IMR-90 (cell line): ENCODE results near the gene LRRC15. TPM values are rescaled to one million over a fixed set of nuclear protein-coding genes. Genes with fewer than 3 reads are reported as not detected.

Source experiments
- ATAC-seq: fragments of 200-7000 bp; cut with Tn5 transposase; 2 replicates; pipeline ENCODE4 v1.9.1; 2020; ENCODE audit warnings: low read depth, mild to moderate bottlenecking, moderate library complexity
- BruUV-seq: library from RNA; stranded (reverse); fragments of 400-500 nt; replicated peaks from 2 replicates; lab custom pipeline; 2021; lab: Mats Ljungman, UMichigan
- CTCF ChIA-PET: fragments of 300-600 bp; formaldehyde crosslinking; extraction: SDS; loops from one replicate; lab custom pipeline; 2021; ENCODE audit warnings: antibody characterized with exemption; lab: Yijun Ruan, JAX
- POLR2A ChIA-PET: fragments of 300-600 bp; sonication (Branson Sonifier 250); formaldehyde crosslinking; loops from one replicate; lab custom pipeline; 2022; ENCODE audit warnings: antibody characterized with exemption; ENCODE audit not compliant: unreplicated experiment; lab: Charles Lee
- DNase-seq: peaks from one replicate; pipeline ENCODE4 v3.0.0; 2013
- H2AFZ ChIP-seq: replicated peaks from 2 replicates; pipeline ENCODE3; 2013; ENCODE audit warnings: low read length, mild to moderate bottlenecking; ENCODE audit not compliant: poor library complexity
- H2AK5ac ChIP-seq: 2 replicates; pipeline ENCODE4 v1.6.1; 2013; ENCODE audit warnings: low read depth, low read length, inconsistent platforms
- H2AK9ac ChIP-seq: replicated peaks from 2 replicates; pipeline ENCODE3; 2013; ENCODE audit warnings: mild to moderate bottlenecking, low read depth, low read length, moderate library complexity; ENCODE audit not compliant: poor library complexity
- H2BK120ac ChIP-seq: 2 replicates; pipeline ENCODE4 v1.6.1; 2013; ENCODE audit warnings: low read depth, low read length, inconsistent platforms
- H2BK15ac ChIP-seq: 3 replicates; pipeline ENCODE4 v1.6.1; 2013; ENCODE audit warnings: low read depth, low read length, inconsistent platforms
- H2BK20ac ChIP-seq: 2 replicates; pipeline ENCODE4 v1.6.1; 2013; ENCODE audit warnings: low read depth, mild to moderate bottlenecking, inconsistent platforms, low read length, moderate library complexity
- H2BK5ac ChIP-seq: 2 replicates; pipeline ENCODE4 v1.6.1; 2013; ENCODE audit warnings: mild to moderate bottlenecking, low read depth, low read length, inconsistent platforms; ENCODE audit not compliant: poor library complexity, severe bottlenecking
- H3K14ac ChIP-seq: replicated peaks from 2 replicates; pipeline ENCODE4 v1.6.1; 2013; ENCODE audit warnings: low read depth, low read length, inconsistent platforms
- H3K18ac ChIP-seq: 2 replicates; pipeline ENCODE4 v1.6.1; 2013; ENCODE audit warnings: low read depth, low read length, control low read depth
- H3K23ac ChIP-seq: 2 replicates; pipeline ENCODE4 v1.6.1; 2013; ENCODE audit warnings: low read depth, low read length, inconsistent platforms
- H3K27ac ChIP-seq: 2 replicates; pipeline ENCODE4 v1.5.1; 2013; ENCODE audit warnings: mild to moderate bottlenecking, control low read depth, low read length; ENCODE audit not compliant: insufficient read depth
- H3K27me3 ChIP-seq: 2 replicates; pipeline ENCODE4 v1.6.1; 2013; ENCODE audit warnings: low read length; ENCODE audit not compliant: control insufficient read depth, insufficient read depth
- H3K36me3 ChIP-seq: 2 replicates; pipeline ENCODE4 v1.6.1; 2013; ENCODE audit warnings: low read length, mixed read lengths; ENCODE audit not compliant: control insufficient read depth, insufficient read depth
- H3K4ac ChIP-seq: 2 replicates; pipeline ENCODE4 v1.6.1; 2013; ENCODE audit warnings: low read depth, low read length, inconsistent platforms
- H3K4me1 ChIP-seq: 2 replicates; pipeline ENCODE4 v1.6.1; 2013; ENCODE audit warnings: low read length, mixed read lengths; ENCODE audit not compliant: control insufficient read depth, insufficient read depth
- H3K4me2 ChIP-seq: 2 replicates; pipeline ENCODE4 v1.6.1; 2013; ENCODE audit warnings: low read depth, mild to moderate bottlenecking, control low read depth, low read length, moderate library complexity
- H3K4me3 ChIP-seq: 2 replicates; pipeline ENCODE4 v1.5.1; 2013; ENCODE audit warnings: low read depth, mild to moderate bottlenecking, control low read depth, low read length, moderate library complexity; ENCODE audit not compliant: insufficient read depth
- H3K56ac ChIP-seq: 2 replicates; pipeline ENCODE4 v1.6.1; 2013; ENCODE audit warnings: low read length, inconsistent platforms; ENCODE audit not compliant: insufficient read depth; ENCODE audit errors: extremely low read depth
- H3K79me1 ChIP-seq, 2 experiments: 2 replicates each; pipeline ENCODE4 v1.6.1; 2013; ENCODE audit warnings: low read length in 2 of 2, inconsistent platforms in 1 of 2, low read depth in 1 of 2
- H3K9ac ChIP-seq: 2 replicates; pipeline ENCODE4 v1.6.1; 2013; ENCODE audit warnings: low read depth, low read length, control low read depth
- H3K9me1 ChIP-seq: 2 replicates; pipeline ENCODE4 v1.6.1; 2013; ENCODE audit warnings: low read length, inconsistent platforms; ENCODE audit not compliant: insufficient read depth
- H3K9me3 ChIP-seq: 2 replicates; pipeline ENCODE4 v1.6.1; 2013; ENCODE audit warnings: low read length; ENCODE audit not compliant: control insufficient read depth, insufficient read depth
- H4K20me1 ChIP-seq: 2 replicates; pipeline ENCODE4 v1.6.1; 2013; ENCODE audit warnings: low read length, inconsistent platforms; ENCODE audit not compliant: insufficient read depth
- H4K5ac ChIP-seq: 2 replicates; pipeline ENCODE4 v1.6.1; 2013; ENCODE audit warnings: mild to moderate bottlenecking, low read depth, low read length, control low read depth
- H4K8ac ChIP-seq, 2 experiments: 2 replicates each; pipeline ENCODE4 v1.6.1; 2013; ENCODE audit warnings: low read depth in 2 of 2, low read length in 2 of 2, control low read depth in 1 of 2, inconsistent platforms in 1 of 2
- H4K91ac ChIP-seq: 2 replicates; pipeline ENCODE4 v1.6.1; 2013; ENCODE audit warnings: low read depth, low read length, inconsistent platforms; ENCODE audit not compliant: insufficient read depth
- MAFK ChIP-seq: IDR thresholded peaks from 2 replicates; pipeline ENCODE4 v1.6.1; 2012; ENCODE audit warnings: low read depth, low read length, improper control_type of control experiment
- NFE2L2 ChIP-seq: fragments of 150-350 bp; IDR thresholded peaks from 2 replicates; pipeline ENCODE4 v1.6.1; 2016; ENCODE audit warnings: low read depth, mild to moderate bottlenecking, low read length
- RFX5 ChIP-seq: IDR thresholded peaks from 2 replicates; pipeline ENCODE4 v1.8.0; 2012; ENCODE audit warnings: low read depth, mild to moderate bottlenecking, low read length, moderate library complexity
- SMC3 ChIP-seq: fragments of 150-350 bp; IDR thresholded peaks from 2 replicates; pipeline ENCODE4 v1.6.1; 2016; ENCODE audit warnings: low read depth, mild to moderate bottlenecking, antibody characterized with exemption, low read length, moderate library complexity
- WGBS, 2 experiments: methylation state at CpG; one replicate each; pipeline versions ENCODE4 v1.1.5 to v1.1.7; 2013; ENCODE audit warnings: missing lambda C conversion rate in 2 of 2; ENCODE audit not compliant: insufficient read length in 1 of 2; ENCODE audit errors: extremely low coverage in 2 of 2; 5-methylcytosine and 5-hydroxymethylcytosine counted together
- dilution Hi-C: fragments of 300-500 bp; cut with HindIII; formaldehyde crosslinking; loops from one replicate; pipeline ENCODE4 v1.14.3; 2018; ENCODE audit warnings: low sequenced_read_pairs; ENCODE audit not compliant: unreplicated experiment
- in situ Hi-C: fragments of 300-500 bp; cut with MboI; formaldehyde crosslinking; loops from 3 replicates; pipeline ENCODE4 v1.14.3; 2019; ENCODE audit warnings: low sequenced_read_pairs, inconsistent platforms, mixed read lengths
- intact Hi-C: fragments of 100-400 bp; cut with micrococcal nuclease; formaldehyde crosslinking; loops from 2 replicates; pipeline ENCODE4 v1.10.0; 2022
- polyA plus RNA-seq, 3 experiments: library from polyadenylated mRNA; depleted of rRNA; stranded (reverse); fragments of >200 nt; gene quantifications; 2 replicates each; pipeline ENCODE4 v1.2.3, GENCODE V29; 2012; ENCODE audit warnings: low replicate concordance in 1 of 3
- total RNA-seq: library from RNA; depleted of rRNA; stranded (reverse); fragments of >200 nt; gene quantifications from 2 replicates; pipeline ENCODE4 v1.2.3, GENCODE V29; 2012

Gene LRRC15
- total and polyA plus RNA-seq, 2 of the 4 experiments (the other 2 are of a cell fraction): 2.5 to 9.0 TPM

DNA sequence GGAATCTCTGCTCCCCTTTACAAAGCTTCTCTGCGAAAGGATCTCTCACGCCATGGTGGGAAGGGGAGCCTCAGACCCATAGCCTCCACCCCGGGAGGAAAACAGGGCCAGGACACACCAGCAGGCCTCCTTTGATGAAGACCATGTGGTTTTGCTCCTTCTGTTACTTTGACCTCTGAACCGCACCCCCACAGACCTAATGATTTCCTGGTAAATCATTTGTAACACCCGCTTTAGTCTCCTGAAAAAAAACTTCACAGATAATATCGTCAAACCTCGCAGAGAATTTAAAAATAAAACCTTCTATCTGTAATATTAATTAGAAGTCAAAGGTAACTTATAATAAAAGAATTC is 36.7 kb downstream of the LRRC15 start:
- H3K56ac ChIP-seq: no peak overlapping the region
- WGBS, 2 experiments: no CpG with 5 or more reads among the region's 7 CpGs
- dilution Hi-C loops (no loop called here), in situ Hi-C loops (loop anchor here (10.0 to 25.0 kb wide), 2 partner anchors 272 to 529 kb away; no protein-coding TSS in a partner anchor), intact Hi-C loops (loop anchor here (1.0 to 5.0 kb wide), 3 partner anchors 71 to 929 kb away; no protein-coding TSS in a partner anchor)
- H2AFZ ChIP-seq: no peak overlapping the region
- ATAC-seq (no peak), DNase-seq (no peak)
- TF ChIP-seq SMC3 (no peak), RFX5 (no peak), MAFK (no peak), NFE2L2 (no peak)
- H2BK5ac ChIP-seq: no peak overlapping the region
- H2BK120ac ChIP-seq: peak overlapping the region; percentile 36
- H4K5ac ChIP-seq: no peak overlapping the region
- ChIA-PET CTCF (interaction anchor here (0.9 kb wide), 2 partner anchors 13 to 67 kb away, joined by 3 read pairs; partner anchors contain the start of gene GP5), POLR2A (no interaction called here)
- no peak overlapping the region for H2AK5ac ChIP-seq
- peak overlapping the region; percentile 19; the same call in 1 of the 2 replicates for H3K4ac ChIP-seq
- H3K27ac ChIP-seq: no peak overlapping the region
- H4K91ac ChIP-seq: no peak overlapping the region; the same call in 1 of the 2 replicates
- H3K23ac ChIP-seq: no peak overlapping the region
- no peak overlapping the region for H2AK9ac ChIP-seq
- no peak overlapping the region for H3K9ac ChIP-seq
- H3K14ac ChIP-seq: no peak overlapping the region
- no peaks in the 10 kb centered on the region; the same call in 1 of the 2 replicates for H3K27me3 ChIP-seq
- no TSS peak for BruUV-seq
- H4K20me1 ChIP-seq: no peaks in the 10 kb centered on the region
- no peaks in the 10 kb centered on the region for H3K9me3 ChIP-seq
- no peak overlapping the region for H3K4me3 ChIP-seq
- H3K36me3 ChIP-seq: no peaks in the 10 kb centered on the region
- H3K4me1 ChIP-seq: peaks cover 10% of the 10 kb centered on the region
- H3K79me1 ChIP-seq: no peaks in the 10 kb centered on the region
- no peak overlapping the region for H3K18ac ChIP-seq
- peak overlapping the region in 1 of 2 experiments; percentile 11; a peak in 1 of 4 replicates for H4K8ac ChIP-seq
- no peak overlapping the region for H3K4me2 ChIP-seq
- 0 out of 3 replicates have a peak overlapping the region, but pooled peaks have one; percentile 30 for H2BK15ac ChIP-seq
- peaks cover under 1% of the 10 kb centered on the region; the same call in 1 of the 2 replicates for H3K9me1 ChIP-seq
- peak overlapping the region; percentile 27 for H2BK20ac ChIP-seq
